ENCODE results near the gene CORO6.

- TF ChIP-seq, protein P1, sequence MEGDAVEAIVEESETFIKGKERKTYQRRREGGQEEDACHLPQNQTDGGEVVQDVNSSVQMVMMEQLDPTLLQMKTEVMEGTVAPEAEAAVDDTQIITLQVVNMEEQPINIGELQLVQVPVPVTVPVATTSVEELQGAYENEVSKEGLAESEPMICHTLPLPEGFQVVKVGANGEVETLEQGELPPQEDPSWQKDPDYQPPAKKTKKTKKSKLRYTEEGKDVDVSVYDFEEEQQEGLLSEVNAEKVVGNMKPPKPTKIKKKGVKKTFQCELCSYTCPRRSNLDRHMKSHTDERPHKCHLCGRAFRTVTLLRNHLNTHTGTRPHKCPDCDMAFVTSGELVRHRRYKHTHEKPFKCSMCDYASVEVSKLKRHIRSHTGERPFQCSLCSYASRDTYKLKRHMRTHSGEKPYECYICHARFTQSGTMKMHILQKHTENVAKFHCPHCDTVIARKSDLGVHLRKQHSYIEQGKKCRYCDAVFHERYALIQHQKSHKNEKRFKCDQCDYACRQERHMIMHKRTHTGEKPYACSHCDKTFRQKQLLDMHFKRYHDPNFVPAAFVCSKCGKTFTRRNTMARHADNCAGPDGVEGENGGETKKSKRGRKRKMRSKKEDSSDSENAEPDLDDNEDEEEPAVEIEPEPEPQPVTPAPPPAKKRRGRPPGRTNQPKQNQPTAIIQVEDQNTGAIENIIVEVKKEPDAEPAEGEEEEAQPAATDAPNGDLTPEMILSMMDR (IDR thresholded peaks at IDR 0.05) = peak; percentile 61
- no peak for TF ChIP-seq EZH2 (IDR thresholded peaks at IDR 0.05; ENCODE audit: borderline replicate concordance, insufficient read depth, low read depth, low read length, poor library complexity, severe bottlenecking)
Observed at GRCh38 chr17:29567554-29568330, 55.0 kb downstream of the CORO6 start.
